GM21786 (cell line): Measurements from ENCODE around the gene SLC6A18.

Experiments
- ATAC-seq: cut with Tn5 transposase; IDR thresholded peaks from one replicate; pipeline ENCODE4 v1.9.1; 2021; ENCODE audit not compliant: unreplicated experiment

The SLC6A18 gene

DNA sequence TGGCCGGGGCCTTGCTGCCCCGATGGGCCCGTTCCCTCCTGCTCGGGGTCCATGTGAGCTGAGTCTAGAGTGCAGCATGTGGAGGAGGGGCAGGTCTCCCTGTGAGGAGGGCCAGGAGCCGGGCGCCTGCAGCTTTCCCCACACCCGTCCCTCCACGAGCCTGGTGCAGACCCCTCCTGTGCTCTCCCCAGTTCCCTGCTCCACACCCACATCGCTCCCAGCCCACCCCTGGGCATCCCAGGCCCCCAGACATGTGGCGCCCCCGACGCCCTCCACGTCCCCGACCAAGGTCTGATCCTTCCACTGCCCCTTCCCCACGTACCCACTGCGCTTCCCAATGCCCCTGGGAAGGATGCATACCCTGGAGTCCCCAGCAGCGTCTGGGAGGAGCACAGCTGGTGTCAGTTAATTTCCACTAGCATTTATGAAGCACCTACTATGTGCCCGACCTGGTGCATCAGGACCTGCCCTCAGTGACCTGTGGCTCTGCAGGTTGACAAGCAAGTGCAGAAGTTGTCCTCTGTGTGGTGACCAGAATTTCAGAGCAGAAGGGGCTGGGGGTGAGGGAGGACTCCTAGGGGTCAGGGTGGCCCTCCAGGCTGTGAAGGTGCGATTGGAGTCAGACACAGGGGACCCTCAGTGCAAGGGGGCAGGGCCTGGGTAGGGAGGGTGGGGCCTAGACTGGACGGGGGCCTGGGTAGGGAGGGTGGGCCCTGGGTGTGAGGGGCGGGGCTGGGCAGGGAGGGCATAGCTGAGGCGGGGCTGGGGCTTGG lies 10.8 kb upstream of the SLC6A18 start:
- no peak for ATAC-seq

DNA sequence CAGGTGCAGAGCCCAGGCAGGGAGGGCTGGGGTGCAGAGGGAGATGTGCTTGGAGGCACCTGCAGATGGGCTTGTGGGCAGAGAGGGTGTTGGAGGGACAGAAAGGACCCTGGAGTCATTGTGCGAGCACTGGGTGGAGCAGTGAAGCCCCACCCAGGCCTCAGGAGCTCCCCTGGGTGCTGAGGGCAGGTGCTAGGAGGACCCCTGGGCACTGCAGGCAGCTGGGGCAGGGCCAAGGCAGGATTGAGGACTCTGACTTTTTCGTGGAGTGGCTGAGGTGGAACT lies 10.3 kb upstream of the SLC6A18 start:
- no peak for ATAC-seq

DNA sequence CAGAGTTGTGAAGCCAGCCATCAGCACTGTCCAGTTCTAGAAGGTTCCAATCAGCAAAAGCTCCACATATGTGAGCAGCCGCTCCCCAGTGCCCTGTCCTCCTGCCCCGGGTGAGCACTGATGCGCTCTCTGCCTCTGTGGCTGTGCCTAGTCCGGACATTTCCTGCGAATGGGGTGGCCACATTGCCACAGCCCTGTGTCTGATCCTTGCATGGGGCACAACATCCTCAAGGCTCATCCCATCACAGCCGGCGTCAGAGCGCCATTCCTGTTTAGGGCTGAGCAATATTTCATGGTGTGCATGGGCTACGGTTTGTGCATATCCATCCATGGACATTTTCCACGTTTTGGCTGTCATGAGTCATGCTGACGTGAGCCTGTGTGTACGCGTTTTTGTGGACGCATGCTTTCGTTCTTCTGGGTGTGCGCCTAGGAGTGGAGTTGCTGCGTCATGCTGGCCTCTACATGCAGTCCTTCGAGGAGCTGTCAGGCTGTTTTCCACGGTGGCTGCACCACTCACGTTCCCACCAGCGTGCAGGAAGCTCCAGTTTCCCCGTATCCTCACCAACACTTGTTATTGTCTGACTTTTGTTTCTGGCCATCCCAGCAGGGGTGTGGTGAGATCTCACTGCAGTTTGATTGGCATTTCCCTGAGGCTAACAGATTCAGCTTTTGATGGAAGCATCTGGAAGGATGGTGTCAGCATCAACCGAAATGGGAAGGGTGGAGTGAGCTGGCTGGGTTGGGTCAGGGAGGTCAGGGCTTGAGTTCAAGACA lies 9.7 kb upstream of the SLC6A18 start:
- ATAC-seq = no peak

DNA sequence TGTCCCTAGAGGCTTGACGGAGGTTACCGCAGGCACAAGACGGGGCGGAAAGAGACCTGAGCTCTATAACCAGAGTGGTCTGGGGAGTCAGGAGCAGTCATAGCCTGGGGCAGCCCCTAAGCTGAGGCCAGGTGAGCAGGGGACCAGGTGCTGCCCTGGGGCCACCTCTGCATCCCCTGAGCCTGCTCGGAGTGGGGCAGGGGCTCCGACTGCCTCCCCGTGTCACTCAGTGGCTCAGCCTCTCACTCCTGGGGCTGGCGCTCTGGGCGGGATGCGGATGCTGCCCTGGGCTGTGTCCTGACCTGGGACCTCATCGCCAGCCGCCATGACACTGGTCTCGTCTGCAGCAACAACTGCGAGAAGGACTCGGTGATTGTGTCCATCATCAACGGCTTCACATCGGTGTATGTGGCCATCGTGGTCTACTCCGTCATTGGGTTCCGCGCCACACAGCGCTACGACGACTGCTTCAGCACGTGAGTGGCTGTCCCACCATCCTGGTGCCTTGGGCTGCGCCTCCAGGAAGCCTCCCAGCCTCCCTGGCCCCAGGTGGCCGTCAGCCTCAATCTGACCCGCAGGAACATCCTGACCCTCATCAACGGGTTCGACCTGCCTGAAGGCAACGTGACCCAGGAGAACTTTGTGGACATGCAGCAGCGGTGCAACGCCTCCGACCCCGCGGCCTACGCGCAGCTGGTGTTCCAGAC lies 8.8 kb upstream of the SLC6A18 start:
- ATAC-seq = no peak

DNA sequence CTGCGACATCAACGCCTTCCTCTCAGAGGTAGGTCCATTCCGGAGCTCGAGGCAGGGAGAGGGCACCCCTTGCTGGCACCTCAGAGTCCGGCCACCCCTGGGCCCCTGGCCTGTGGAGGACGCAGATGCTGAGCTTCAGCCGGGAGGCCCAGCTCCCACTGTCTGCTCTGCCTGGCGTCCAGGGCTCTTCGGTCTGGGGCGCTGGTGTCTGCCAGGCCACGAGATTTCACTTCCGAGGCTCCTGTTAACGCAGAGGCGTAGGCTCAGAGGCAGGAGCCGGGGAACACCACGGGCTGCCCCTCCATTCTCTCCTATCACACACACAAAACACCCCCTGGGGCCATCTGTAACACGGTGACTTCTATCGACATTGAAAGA lies 8.3 kb upstream of the SLC6A18 start:
- no peak for ATAC-seq

DNA sequence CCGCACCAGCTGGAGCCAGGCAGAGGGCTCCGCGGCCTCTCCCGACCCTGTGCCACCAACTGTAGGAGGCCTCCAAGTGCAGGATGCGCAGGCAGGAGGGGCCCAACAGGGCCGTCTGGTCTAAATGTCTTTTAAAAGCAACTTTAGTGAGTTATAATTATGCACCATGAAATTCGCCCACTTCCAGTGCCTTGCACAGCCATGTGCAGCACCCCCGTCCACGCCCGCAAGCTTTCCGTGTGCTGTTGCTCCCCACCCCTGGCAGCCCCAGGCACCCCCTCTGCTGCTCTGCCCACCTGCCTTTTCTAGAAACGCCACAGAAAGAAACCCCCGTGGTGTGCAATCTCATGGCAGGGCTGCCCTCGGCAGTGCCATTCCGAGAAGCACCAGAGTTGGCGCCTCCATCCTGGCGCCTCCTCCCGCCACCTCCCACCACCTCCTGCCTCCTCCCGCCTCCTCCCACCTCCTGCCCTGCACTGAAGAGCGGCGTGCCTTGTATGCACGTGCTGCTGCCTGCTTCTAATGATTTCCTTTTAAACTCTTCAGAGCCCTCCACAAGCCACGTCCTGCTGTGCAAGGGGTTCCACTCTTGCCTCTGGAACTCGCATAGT lies 7.5 kb upstream of the SLC6A18 start:
- ATAC-seq = no peak

DNA sequence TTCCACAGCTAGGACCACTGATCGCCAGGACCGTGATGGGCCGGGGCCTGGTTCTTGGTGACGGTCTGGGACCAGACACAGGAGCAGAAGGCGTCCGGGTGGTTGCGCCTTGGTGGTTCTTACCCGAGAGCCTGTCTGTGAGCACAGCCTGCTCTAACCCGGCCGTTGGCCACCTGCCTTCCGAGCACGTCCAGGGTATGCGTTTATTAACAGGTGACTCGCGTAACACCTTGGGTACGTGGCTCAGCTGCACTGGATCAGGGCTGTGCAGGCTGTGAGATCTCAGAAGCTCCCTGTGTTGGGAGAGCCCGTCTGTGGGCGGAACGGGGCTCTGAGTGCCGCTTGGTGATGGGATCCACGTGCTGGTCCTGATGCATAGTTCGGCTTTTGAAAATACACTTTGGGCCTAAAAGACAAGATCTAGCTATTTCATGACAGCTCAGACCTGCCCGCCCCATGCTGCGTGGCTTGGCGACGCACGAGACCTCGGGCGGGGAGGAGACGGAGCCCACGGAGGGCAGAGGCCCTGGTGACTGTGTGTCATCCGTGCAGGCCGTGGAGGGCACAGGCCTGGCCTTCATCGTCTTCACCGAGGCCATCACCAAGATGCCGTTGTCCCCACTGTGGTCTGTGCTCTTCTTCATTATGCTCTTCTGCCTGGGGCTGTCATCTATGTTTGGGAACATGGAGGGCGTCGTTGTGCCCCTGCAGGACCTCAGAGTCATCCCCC lies 6.7 kb upstream of the SLC6A18 start:
- ATAC-seq = no peak

DNA sequence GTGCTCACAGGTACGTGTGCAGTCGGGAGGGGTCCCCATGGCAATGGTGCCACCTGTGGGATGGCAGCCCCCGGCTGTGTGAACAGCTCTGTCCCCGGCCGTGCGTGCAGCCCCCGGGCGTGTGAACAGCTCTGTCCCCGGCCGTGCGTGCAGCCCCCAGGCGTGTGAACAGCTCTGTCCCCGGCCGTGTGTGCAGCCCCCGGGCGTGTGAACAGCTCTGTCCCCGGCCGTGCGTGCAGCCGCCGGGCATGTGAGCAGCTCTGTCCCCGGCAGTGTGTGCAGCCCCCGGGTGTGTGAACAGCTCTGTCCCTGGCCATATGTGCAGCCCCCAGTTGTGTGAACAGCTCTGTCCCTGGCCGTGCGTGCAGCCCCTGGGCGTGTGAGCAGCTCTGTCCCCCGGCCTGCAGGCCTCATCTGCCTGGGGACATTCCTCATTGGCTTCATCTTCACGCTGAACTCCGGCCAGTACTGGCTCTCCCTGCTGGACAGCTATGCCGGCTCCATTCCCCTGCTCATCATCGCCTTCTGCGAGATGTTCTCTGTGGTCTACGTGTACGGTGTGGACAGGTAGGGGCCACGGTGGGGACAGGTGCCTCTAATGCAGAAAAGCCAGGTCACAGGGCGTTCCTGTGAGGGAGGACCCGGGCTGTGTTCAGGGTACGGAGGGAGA lies 5.9 kb upstream of the SLC6A18 start:
- no peak for ATAC-seq

DNA sequence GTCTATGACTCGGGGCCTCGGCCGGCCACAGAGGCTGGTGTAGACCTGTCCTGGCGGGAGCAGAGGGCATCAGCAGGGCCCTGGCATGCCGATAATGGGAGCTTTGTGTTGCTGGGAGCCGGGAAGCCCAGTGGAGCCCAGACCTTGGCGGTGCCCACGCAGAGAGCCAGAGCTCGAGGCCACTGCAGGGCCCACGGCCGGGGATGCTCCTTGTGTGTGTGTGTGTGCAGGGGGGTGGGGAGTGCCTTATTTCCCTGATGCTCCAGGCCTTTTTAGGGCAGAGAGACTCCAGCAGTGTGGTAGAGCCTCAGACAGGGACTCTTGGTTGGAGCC lies 5.4 kb upstream of the SLC6A18 start:
- no peak for ATAC-seq

DNA sequence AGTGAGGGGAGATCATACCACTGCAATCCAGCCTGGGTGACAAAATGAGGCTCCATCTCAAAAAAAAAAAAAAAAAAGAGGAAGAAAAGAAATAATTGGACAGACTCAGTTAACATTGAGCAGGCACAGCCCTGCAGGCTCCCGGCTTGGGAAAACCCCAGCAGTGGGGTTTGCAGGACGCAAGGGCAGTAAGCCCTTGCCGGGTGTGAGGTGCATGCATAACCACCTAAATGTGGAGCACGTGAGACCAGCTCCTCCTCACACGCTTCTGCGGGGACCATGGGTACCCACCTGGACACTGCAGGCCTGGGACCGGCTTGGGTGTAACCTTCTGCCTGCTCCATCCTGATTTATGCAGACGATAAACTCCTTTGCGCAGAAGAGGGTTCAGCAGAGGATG lies 4.8 kb upstream of the SLC6A18 start:
- no peak for ATAC-seq

DNA sequence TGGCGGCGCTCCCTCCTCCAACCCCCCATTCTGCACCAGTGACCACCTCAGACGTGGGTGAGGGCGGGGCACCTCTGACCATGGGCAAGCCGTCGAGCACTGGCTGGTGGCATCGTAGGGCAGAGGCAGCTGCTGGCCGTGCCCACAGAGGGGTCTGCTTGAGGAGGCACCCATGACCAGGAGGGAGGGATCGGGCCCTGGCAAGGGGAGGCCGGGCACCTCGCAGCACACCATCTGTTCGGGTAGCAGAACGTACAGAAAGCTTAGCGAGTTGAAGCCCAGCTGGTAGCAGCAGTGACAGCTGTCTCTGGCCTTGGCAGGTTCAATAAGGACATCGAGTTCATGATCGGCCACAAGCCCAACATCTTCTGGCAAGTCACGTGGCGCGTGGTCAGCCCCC lies 4.3 kb upstream of the SLC6A18 start:
- no peak for ATAC-seq

DNA sequence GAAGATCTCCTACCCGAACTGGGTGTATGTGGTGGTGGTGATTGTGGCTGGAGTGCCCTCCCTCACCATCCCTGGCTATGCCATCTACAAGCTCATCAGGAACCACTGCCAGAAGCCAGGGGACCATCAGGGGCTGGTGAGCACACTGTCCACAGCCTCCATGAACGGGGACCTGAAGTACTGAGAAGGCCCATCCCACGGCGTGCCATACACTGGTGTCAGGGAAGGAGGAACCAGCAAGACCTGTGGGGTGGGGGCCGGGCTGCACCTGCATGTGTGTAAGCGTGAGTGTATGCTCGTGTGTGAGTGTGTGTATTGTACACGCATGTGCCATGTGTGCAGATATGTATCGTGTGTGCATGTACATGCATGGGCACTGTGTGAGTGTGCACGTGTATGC lies 3.5 kb upstream of the SLC6A18 start:
- no peak for ATAC-seq

DNA sequence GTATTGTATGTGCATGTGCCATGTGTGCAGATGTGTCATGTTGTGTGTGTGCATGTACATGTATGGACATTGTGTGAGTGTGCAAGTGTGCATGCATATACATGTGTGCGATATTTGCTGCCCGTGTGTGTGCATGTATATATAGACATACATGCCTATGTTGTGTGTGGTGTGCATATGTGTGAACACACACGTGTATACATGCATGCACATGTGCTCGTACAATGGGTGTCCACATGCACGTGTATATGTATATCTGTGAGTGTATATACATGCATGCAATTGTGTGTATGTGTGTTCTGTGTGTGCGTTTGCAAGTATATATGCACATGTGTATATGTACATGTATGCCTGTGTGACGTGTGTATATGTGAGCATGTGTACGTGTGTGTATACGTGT lies 3.0 kb upstream of the SLC6A18 start:
- no peak for ATAC-seq

DNA sequence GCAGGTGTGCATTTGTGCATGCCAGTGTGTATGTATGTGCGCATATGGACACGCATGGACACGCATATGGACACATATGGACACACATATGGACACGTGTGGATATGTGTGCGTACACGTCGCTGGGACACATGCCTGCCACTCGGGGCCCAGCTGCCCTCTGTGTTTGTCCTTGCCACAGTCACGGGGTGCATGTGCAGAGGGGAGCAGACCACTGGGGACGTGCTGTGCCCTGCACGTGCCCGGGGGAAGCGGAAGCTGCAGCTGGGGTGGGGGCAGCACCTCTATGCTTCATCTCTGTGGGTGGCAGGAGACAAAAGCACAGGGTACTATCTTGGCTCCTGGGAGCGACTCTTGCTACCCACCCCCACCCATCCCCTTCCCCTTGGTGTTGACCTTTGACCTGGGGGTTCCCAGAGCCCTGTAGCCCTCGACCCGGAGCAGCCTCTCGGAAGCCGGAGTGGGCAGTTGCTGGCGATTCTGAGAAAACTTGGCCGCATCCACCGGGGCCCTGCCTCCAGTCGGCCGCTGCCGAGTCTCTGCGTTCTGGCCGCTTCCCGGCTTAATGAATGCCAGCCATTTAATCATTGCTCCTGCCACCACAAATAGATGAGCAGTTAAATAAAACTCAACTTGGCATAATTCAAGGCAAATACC lies 2.4 kb upstream of the SLC6A18 start:
- ATAC-seq = no peak

DNA sequence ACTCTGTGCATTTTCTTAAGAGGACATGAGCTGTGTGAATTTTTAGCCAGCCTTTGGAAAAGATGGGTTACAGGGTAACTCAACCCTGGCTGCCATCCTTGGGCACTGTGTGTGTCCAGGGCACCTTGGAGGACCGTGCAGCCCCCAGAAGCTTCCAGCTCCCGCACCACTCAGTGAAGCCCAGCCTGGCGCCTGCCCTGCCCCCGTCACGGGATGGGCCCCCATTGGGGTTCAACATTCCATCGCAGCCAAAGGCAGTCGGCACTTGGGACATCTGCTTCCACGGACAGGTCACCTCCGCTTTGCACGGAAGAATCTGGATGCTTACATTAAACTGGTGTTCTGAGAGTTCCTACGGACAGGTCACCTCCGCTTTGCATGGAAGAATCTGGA lies 1.9 kb upstream of the SLC6A18 start:
- ATAC-seq = no peak

DNA sequence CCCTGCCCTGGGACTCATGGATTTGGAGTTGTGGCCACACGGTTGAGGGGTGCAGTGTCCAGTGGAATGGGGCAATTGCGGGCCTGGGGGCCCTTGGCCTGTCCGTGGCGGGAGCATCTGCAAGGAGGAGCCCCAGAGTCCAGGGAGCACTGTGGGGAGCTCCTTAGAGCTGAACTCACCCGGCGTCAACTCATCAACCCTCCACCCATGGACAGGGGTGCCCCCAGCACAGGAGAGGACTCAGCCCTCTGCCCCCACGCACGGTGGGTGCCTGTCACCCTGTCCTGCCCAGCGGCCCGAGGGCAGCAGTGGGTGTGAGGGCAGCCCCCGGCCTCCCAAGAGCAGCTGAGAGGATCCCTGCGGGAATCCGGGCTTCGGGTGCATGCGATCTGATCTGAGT lies 550 bp upstream of the SLC6A18 start:
- no peak for ATAC-seq

DNA sequence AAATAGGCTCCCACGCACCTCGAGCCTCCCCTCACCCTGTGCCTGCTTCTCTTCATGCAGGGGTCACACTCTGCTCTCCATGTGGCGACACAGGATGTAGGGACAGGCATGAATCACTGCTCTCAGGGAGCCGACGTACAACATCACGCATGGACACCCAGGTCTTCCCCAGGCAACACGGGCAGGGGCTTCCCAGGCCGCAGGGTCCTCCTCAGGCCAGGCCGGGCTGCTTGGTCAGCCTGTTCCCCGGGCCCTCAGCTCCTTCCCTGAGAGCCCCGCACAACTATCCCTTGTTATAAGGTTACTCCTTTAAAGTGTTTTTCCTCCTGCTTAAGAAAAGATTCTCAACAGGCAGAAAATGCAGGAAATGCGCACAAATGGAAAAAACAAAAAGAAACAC lies 1.1 kb downstream of the SLC6A18 start:
- no peak for ATAC-seq

DNA sequence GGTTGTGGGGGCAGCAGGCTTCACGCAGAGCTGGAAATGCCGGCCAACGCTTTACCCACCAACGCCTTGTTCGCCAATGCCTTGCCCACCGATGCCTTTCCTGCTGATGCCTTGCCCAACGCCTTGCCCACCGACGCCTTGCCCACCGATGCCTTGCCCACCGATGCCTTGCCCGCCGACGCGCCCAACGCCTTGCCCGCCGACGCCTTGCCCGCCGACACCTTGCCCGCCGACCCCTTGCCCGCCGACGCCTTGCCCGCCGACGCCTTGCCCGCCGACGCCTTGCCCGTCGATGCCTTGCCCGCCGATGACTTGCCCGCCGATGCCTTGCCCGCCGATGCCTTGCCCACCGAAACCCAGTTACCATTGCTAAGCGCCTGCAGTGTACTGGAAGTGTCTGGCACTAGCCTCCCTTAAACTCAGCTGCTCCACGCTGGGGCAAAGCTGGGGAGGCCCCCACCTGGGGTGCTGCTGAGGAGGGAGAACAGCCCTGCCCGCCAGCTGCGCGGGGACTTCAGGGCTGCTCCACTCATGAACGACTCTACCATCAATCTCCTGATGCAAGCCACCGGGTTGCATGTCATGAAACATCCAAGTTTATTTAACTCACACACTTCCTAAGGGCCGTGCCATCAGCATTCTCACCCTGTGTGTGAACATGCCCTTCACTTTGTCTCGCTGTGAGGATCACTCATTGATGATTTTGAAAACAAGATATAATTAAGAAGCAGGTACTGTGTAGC lies 1.8 kb downstream of the SLC6A18 start:
- ATAC-seq = no peak

DNA sequence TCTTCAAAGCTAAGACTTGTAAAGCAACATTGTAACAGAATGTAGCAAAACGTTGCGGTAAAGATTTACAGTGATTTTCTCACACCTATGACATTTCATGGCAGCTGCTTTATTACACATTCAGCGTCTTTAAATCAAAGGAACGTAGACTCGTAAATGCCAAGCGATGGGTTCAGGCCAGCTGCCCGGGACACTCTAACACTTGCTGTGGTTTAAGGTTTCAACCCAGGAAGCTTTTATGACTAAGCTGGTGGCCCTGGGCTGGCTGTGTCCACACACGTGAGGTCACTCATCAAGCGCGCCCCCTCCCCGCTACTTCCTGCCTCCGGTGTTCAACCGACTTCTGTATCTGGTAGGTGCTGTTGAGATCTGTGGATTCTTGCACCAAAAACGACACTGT lies 2.5 kb downstream of the SLC6A18 start:
- ATAC-seq = no peak

DNA sequence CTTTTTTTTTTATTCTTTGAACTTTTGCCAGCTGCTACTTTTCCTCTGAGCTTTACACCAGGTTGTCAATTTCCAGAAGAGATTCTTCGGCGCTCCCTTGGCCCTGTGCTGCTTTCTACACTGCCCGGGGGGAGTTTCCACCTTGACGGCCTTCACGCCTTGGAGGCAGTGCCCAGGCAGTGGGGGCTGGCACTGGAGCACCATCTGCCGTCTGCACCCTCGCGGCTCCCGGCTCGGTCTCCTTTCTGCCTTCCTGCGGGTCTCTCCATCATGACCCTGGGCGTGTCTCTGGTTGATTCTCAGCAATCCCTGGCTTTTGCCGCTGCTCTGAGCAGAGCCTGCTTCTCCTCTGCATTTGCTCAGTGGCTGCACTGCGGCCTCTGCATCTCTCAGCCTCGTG lies 2.9 kb downstream of the SLC6A18 start:
- no peak for ATAC-seq
